Left lung (tissue), 10 donors: ENCODE data around the gene CFAP97D2. TPM values are rescaled to one million over a fixed set of nuclear protein-coding genes. Genes with fewer than 3 reads are reported as not detected.
A peak's percentile ranks its signal among the peaks of the same experiment; 100 is the strongest.

Experiments used
- ATAC-seq: fragments of 200-7000 bp; cut with Tn5 transposase; one replicate; pipeline ENCODE4 v1.9.1; 2020; ENCODE audit warnings: moderate library complexity
- DNase-seq, 4 donors: peaks; one replicate each; pipeline ENCODE4 v3.0.0-alpha.2; 2013 to 2020
- H3K27ac ChIP-seq, 2 donors: fragments of 200-600 bp; sonication (generic) in 1 of 2; one replicate each; pipeline versions ENCODE4 v1.5.0 to v1.8.0; 2020 to 2021
- H3K27me3 ChIP-seq, 2 donors: fragments of 200-600 bp; sonication (generic) in 1 of 2; one replicate each; pipeline versions ENCODE4 v1.5.0 to v1.8.0; 2020 to 2021
- H3K36me3 ChIP-seq, 2 donors: fragments of 200-600 bp; sonication (generic) in 1 of 2; one replicate each; pipeline versions ENCODE4 v1.5.0 to v1.8.0; 2020 to 2021
- H3K4me1 ChIP-seq, 2 donors: fragments of 200-600 bp; one replicate each; pipeline ENCODE4 v1.8.0; 2021
- H3K4me3 ChIP-seq, 2 donors: fragments of 200-600 bp; sonication (generic) in 1 of 2; one replicate each; pipeline versions ENCODE4 v1.5.0 to v1.8.0; 2020 to 2021; ENCODE audit warnings: mild to moderate bottlenecking in 1 of 2
- H3K9me3 ChIP-seq, 2 donors: fragments of 200-600 bp; sonication (generic) in 1 of 2; one replicate each; pipeline versions ENCODE4 v1.5.0 to v1.8.0; 2020 to 2021
- CTCF ChIP-seq, 2 donors: fragments of 200-600 bp; sonication (generic) in 1 of 2; IDR thresholded peaks; one replicate each; pipeline versions ENCODE4 v1.5.0 to v1.8.0; 2021; ENCODE audit warnings: antibody characterized with exemption in 2 of 2
- intact Hi-C, 2 donors: fragments of 100-400 bp; cut with DNase I; formaldehyde crosslinking; loops; one replicate each; pipeline versions ENCODE4 v1.11.2 to v1.14.2; 2022
- polyA plus RNA-seq, 6 donors: library from polyadenylated mRNA; unstranded; fragments of 120-200 nt; gene quantifications; one replicate each; pipeline ENCODE4 v1.2.1, GENCODE V29; 2013; ENCODE audit not compliant: insufficient read length in 6 of 6
- total RNA-seq, 2 donors: library from RNA; stranded (reverse); fragmentation: NEBNext Ultra II Directional; extraction: Animal tissue kit (Norgen Biotek cat#: 25700); gene quantifications; one replicate each; pipeline ENCODE4 v1.2.1, GENCODE V29; 2021
- donor health status: DM: no; HTN: yes; CAD: no.
- donor health status: DM: no; HTN: no; CAD: no.

CFAP97D2 gene
- total and polyA plus RNA-seq, 8 donors = 0.23 to 2.1 (median 1.0) TPM; not detected in 1

GRCh38 chr13:114166381-114167131, 12.5 kb upstream of the CFAP97D2 start:
- Histone ChIP-seq H3K27ac (no peak overlapping the region), H3K4me1 (peaks cover 16 to 24% of the 10 kb centered on the region in 2 donors), H3K9me3 (peaks cover 0 to 6% of the 10 kb centered on the region in 2 donors), H3K36me3 (no peaks in the 10 kb centered on the region), H3K4me3 (no peak overlapping the region), H3K27me3 (peaks cover 0 to 21% of the 10 kb centered on the region in 2 donors)
- intact Hi-C loops = no loop called here
- TF ChIP-seq CTCF (IDR thresholded peaks at IDR 0.05) = no peak
- DNase-seq (no peak), ATAC-seq (no peak)

GRCh38 chr13:114167426-114167825, 11.6 kb upstream of the CFAP97D2 start:
- TF ChIP-seq CTCF (IDR thresholded peaks at IDR 0.05) = no peak
- ATAC-seq (peak; percentile 54), DNase-seq (no peak)
- Histone ChIP-seq H3K9me3 (peaks cover 0 to 13% of the 10 kb centered on the region in 2 donors), H3K4me3 (no peak overlapping the region), H3K4me1 (peaks cover 10 to 15% of the 10 kb centered on the region in 2 donors), H3K27ac (no peak overlapping the region), H3K27me3 (peaks cover 0 to 18% of the 10 kb centered on the region in 2 donors), H3K36me3 (no peaks in the 10 kb centered on the region)
- intact Hi-C loops = no loop called here

GRCh38 chr13:114167885-114168284, 11.2 kb upstream of the CFAP97D2 start:
- ATAC-seq (no peak), DNase-seq (no peak)
- peaks cover 7 to 11% of the 10 kb centered on the region in 2 donors for H3K4me1 ChIP-seq
- peaks cover 0 to 14% of the 10 kb centered on the region in 2 donors for H3K27me3 ChIP-seq
- H3K4me3 ChIP-seq = no peak overlapping the region
- no peak overlapping the region for H3K27ac ChIP-seq
- H3K9me3 ChIP-seq = peaks cover 0 to 18% of the 10 kb centered on the region in 2 donors
- intact Hi-C loops = no loop called here
- TF ChIP-seq CTCF (IDR thresholded peaks at IDR 0.05) = no peak
- no peaks in the 10 kb centered on the region for H3K36me3 ChIP-seq

- no peak overlapping the region for H3K4me3 ChIP-seq
- no peaks in the 10 kb centered on the region for H3K27me3 ChIP-seq
- no peak overlapping the region for H3K27ac ChIP-seq
- no peaks in the 10 kb centered on the region for H3K36me3 ChIP-seq
- intact Hi-C loops = no loop called here
- DNase-seq = no peak
- peaks cover 0 to 30% of the 10 kb centered on the region in 2 donors for H3K9me3 ChIP-seq
- TF ChIP-seq CTCF (IDR thresholded peaks at IDR 0.05) = no peak
- no peak for ATAC-seq
- no peaks in the 10 kb centered on the region for H3K4me1 ChIP-seq
Observed at GRCh38 chr13:114173272-114173671, 5.8 kb upstream of the CFAP97D2 start.

- H3K36me3 ChIP-seq = no peaks in the 10 kb centered on the region
- no peaks in the 10 kb centered on the region for H3K4me1 ChIP-seq
- no peak for TF ChIP-seq CTCF (IDR thresholded peaks at IDR 0.05)
- no peaks in the 10 kb centered on the region for H3K27me3 ChIP-seq
- intact Hi-C loops = no loop called here
- DNase-seq = no peak
- no peak overlapping the region for H3K4me3 ChIP-seq
- H3K9me3 ChIP-seq = peaks cover 0 to 30% of the 10 kb centered on the region in 2 donors
- H3K27ac ChIP-seq = no peak overlapping the region
- ATAC-seq = no peak
Observed at GRCh38 chr13:114173745-114174144, 5.3 kb upstream of the CFAP97D2 start.
